Measurements from ENCODE around the gene NOL12.
"Not testable (repeated sequence)": the region's sequence is repeated elsewhere in the genome, so short reads cannot be mapped to it uniquely, and the experiment has no call there.

NOL12 gene

DNA sequence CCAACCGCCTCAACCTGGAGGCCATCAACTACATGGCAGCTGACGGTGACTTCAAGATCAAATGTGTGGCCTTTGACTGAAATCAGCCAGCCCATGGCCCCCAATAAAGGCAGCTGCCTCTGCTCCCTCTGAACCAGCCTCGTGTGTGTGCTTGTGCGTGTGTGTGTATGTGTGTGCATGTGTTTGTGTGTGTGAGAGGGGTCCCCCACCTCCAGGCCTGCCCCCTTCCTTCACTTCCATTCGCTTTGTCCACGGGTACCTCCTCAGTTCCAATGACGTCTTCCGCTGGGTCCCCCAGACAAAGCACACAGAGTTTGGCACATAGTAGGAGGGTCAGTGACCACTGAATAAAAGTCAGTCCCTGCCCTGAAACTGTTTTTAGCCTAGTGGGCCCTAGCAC is 6.5 kb upstream of the NOL12 start:
- no peak for DNase-seq (ENCODE audit: low spot score)

DNA sequence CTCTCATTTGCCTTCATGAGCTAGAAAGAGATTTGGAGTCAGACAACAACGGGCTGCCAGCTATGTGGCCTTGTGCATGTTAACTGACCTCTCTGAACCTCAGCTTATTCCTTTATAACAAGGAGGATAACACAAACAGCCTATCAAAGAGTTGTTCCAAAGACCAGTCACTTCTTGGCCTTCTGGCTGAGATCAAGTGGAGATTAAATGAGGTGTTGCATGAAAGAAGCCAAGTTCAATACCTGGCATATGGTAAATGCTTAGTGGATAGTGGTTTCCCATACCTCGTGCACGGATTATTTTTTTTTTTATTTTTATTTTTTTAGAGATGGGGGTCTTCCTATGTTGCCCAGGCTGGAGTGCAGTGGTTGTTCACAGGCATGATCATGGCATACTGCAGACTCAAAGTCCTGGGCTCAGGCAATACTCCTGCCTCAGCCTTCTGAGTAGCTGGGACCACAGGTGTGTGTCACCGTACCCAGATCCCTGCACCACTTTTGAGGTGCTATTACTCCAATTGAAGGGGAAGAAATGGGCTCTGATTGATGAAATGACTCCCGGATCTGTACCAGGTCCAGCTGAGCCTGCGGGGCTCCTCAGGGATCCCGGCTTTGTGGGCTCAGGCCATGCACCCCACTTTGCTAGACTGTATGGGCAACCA is 5.8 kb upstream of the NOL12 start:
- no peak for DNase-seq (ENCODE audit: low spot score)

DNA sequence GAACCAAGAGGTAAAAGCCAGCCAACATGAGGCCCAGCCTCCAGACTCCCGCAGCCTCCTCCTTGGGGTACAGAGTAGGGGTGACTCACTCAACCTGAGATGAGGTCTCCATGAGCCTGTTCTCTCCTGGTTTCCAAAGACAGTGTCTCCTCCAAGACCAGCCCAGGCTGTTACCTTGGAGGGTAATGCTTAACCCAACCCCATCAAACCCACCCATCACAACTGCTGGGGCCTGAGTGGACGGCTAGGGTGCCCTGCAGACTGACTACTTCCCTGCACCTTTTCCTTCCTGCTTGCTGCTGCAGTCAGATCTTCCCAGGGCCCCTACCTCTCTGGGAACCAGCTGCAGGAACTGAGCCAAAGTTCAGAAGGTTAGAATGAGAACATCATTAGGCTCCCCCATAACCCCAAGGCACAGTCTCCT is 5.1 kb upstream of the NOL12 start:
- DNase-seq (ENCODE audit: low spot score), result no peak

DNA sequence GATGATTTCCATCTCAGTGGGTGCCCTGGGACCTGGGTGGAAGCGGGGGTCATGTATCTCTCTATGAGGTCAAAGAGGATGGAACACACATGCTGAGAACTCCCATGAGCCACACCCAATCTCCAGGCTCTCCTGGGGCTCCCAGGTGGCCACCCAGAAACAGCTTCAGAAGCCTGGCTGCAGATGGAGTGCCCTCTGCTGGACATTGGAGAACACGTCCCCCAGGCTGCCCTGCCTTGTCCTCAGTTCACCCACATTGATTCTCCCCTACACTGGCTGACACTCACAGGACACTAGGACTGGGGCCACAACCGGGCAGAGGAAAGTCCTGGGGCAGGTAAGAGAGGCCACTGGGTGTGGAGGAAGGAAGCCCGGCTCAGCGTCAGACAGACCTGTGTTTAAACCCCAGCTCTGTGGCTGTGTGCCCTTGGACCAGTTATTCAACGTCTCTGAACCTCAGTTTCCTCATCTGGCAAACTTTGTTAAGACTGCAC is 4.5 kb upstream of the NOL12 start:
- DNase-seq (ENCODE audit: low spot score), result peak; percentile 76

DNA sequence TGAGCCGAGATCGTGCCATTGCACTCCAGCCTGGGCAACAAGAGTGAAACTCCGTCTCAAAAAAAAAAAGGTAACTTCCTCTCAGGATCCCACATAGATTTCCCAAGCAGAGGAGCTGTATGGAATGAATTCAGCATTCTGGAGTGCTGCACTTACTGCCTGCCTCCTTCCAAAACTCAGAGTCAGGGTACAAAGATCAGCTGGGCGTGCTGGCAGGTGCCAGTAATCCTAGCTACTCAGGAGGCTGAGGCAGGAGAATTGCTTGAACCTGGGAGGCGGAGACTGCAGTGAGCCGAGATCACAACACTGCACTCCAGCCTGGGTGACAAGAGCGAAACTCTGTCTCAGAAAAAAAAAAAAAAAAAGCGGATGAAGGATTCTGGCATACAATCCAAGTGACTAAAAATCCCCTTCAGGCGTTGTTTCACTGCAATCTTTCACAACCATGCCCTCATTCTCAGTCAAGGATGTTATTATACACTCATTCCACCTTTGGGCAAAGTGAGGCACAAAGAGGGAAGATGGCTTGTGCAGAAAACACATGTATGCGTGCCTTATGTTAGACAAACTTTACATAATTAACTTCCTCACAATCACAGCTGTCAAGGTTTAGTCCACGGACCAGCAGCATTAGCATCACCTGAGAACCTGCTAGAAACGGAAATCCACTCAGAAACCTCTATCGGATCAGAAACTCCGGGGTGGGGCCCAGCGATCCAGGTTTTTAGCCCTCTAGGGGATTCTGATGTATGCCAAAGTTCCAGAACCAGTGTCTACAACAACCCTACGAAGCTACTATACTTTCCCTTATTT is 1.1 kb upstream of the NOL12 start:
- DNase-seq (ENCODE audit: low spot score), result no peak

DNA sequence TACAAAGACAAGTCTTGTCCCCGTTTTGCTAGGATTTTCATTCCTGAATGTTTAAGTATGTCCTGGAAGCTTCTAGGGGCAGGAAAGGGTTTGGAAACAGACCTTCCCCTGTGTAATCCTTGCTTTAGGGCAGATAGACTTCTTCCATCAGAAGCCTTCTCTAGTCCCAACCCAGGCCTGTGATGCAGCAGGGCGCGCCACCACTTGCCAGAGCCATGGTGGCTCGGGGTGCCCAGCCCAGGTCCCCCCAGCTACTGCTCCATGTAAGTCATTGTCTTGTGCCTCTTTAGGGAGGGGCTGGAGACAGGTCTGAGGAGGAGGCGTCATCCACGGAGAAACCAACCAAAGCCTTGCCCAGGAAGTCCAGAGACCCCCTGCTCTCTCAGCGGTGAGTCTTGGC is 4.3 kb downstream of the NOL12 start:
- DNase-seq (ENCODE audit: low spot score), result no peak

DNA sequence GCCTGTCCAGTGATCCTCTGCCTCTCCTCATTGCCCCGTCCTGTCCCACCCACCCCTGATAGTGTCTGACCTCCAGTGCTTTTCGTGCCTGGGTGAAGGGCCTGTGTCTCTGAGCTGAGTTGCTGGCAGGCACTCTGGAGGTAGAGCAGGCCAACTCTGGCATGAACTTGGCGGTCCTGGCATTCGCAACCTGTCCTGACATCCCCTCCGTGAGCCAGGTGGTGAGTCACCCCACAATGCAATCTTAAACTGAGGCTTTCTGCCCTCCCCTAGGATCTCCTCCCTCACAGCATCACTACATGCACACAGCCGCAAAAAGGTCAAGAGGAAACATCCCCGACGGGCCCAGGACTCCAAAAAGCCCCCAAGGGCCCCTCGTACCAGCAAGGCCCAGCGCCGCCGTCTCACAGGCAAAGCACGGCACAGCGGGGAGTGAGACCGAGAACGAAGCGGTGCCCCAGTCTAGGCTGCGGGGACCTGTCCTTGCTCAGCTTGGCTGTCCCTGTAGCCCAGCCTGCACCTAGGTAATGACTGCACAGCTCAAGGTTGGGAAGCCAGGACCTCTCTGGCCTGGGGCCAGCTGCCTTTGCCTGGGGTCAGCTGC is 4.9 kb downstream of the NOL12 start:
- no peak for DNase-seq (ENCODE audit: low spot score)

DNA sequence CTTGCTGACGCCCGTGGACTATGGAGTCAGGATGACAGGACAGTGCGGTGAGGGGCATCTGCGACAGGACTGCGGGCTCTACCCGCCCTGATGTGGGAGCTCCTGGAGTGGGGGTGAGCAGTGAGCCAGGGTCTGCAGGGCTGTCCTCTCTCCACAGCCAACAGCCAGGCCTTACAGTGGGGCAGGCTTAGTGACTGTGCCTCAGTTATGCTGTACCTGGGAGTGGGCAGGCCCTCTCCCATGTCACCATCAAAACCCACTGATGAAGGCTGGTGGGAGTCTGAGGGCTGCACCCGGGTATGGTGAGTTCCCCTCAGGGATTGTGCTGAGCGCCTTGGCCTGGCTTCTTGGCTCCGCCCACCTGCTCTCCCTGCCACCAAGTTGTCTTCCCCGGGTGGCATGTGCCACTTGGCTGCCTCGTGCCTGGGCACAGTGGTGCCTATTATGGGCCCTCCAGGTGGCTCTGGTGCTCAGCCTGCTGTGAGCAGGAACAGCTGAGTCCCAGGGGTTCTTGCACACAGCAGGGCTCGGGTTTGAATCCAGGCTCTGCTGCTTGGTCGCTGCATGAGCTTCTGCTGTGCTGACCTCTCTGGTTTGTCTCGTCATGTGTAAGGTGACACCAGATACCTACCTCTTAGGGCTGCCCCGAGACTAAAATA is 6.6 kb downstream of the NOL12 start:
- DNase-seq (ENCODE audit: low spot score), result no peak

DNA sequence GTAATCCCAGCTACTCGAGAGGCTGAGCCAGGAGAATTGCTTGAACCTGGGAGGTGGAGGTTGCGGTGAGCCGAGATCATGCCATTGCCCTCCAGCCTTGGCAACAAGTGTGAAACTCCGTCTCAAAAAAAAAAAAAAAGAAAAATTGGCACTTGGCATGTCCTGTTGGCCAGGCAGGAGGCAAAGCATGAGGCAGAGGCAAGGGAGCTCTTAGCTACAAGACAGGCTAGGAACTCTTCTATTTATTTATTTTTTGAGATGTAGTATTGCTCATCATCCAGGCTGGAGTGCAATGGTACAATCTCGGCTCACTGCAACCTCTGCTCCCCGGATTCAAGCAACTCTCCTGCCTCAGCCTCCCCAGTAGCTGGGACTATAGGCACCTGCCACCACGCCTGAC is 8.0 kb downstream of the NOL12 start:
- DNase-seq (ENCODE audit: low spot score), result not testable (repeated sequence)

DNA sequence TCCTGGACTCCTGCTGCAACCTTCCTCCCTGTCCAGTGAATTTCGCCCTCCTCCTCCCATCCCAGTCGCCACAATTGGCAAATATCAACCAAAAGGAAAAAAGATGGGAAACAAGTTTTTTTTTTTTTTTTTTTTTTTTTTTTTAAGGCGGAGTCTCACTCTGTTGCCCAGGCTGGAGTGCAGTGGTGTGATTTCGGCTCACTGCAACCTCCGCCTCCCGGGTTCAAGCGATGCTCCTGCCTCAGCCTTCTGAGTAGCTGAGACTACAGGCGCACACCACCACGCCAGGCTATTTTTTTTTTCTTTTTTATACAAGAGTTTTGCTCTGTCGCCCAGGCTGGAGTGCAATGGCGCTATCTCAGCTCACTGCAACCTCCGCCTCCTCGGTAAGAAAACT is 10.1 kb downstream of the NOL12 start:
- DNase-seq (ENCODE audit: low spot score), result not testable (repeated sequence)

DNA sequence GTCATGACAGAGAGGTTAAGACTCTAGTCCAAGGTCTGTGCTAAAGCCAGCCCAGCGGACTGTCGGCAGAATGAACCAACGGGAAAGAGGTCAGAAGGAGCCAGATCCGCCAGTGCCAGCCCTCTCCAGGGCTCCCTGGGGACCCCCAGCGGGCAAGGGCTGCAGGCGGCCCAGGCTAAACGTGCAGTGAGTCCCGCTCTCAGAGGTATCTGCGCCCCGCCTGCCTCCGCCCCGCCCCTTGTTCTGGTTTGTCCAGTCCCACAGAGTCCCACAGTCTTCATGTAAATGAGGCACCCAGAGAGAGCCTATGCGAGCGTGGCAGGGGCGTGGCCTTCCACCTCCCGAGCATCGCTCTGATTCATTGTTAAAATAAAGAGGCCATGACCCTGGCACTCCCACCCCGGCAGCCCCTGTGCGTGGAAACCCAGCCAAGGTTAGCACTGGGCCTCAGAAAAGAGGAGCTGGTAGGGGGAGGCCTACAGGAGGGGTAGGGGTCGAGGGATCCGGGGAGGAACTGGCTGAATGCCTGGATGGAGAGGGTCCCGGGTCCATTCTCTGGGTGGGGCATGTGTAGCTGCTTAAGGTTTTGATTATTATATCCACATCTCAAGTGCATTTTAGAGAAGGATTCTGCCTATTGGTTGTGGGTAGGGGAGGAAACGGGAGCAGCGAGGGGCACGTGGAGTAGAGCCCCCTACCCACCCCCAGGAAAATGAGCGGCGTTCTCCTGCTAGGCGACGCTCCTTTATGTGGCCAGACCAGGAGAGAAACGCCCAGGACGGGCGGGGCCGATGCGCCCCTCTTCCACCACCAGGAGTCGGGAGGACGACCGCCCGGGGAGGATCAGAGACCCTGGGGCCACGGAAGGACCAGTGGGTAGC is 10.8 kb downstream of the NOL12 start, which contains the start of gene TRIOBP:
Gene TRIOBP, plus strand, starts transcription at position 392 of the 881 bp plus-strand sequence. CDS start 4,318 bp downstream, outside the sequence.
- peak; percentile 96 for DNase-seq (ENCODE audit: low spot score)

DNA sequence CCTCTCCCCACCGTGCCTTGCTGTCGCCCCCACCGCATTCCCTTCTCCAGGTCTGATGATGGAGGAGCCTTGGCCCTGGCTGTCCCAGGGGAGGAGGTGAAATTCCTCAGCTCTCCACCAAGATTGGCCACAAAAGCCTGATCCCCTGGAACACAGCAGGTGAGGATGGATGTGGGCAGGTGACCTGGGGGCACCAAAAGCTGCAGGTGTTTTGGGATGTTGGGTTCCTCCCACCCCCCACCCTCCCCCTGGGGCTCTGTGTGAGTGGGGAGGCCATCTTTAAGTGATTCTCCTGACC is 11.3 kb downstream of the NOL12 start:
- no peak for DNase-seq (ENCODE audit: low spot score)

DNA sequence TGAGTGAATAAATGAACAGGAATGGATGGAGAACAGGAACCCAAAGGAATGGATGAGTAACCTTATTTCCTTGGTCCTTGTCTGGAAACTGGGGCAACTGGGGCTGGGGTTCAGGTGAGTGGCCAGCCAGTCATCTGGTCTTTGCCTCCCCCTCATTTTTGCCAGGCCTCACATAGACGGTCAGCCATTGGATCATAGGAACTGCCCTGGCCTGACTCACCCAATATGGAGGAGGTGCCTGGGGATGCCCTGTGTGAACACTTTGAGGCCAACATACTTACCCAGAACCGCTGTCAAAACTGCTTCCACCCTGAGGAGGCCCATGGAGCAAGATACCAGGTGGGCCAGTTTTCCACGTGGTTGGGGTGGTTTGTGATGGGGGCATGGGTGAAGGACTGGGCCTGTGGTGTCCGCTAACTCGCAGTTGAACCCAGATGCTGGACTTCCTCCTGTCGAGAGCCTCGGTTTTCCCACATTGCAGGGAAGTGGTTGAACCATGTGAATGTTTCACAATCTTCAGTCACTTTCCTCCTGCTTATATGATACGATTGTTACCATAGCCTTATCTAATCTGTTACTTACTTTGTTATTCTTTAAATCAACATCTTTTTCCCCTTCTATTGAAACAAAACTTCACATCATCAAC is 15.1 kb downstream of the NOL12 start:
- no peak for DNase-seq (ENCODE audit: low spot score)

DNA sequence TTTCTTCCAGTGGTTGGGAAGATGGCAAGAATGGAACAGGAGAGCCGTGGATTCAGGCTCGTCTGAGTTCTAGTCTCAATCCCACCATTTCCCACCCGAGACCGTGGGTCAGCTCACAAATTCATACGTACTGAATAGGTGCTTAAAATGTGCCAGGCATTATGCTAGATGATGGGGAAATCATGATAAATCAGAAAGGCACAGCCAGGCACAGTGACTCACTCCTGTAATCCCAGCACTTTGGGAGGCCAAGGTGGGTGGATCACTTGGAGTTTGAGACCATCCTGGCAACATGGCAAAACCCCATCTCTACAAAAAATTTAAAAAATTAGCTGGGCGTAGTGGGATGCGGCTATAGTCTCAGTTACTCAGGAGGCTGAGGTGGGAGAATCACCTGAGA is 17.8 kb downstream of the NOL12 start:
- no peak for DNase-seq (ENCODE audit: low spot score)

DNA sequence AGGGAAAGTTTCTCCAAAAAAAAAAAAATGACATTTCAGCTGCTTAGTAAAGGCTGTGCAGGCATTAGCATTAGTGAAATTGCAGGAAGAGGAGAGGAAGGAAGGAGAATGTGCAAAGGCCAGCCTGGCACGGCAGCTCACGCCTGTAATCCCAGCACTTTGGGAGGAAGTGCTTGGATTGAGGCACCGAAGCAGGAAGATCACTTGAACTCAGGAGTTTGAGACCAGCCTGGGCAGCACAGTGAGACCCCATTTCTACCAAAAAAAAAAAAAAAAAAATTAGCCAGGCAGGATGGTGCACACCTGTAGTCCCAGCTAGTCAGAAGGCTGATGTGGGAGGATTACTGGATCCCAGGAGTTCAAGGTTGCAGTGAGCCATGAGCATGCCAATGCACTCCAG is 18.5 kb downstream of the NOL12 start:
- no peak for DNase-seq (ENCODE audit: low spot score)

DNA sequence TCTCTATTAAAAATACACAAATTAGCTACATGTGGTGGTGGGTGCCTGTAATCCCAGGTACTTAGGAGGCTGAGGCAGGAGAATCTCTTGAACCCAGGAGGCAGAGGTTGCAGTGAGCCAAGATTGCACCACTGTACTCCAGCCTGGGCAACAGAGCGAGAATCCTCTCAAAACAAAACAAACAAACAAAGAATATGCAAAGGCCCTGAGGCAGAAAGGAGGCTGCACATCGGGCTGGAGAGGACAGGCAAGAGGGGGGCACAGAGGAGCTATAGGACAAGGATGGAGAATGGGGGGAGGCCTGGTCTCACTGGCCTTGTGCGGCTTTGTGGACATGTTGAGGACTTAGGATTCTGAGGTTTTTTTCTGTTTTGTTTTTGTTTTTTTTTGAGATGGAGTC is 19.1 kb downstream of the NOL12 start:
- DNase-seq (ENCODE audit: low spot score), result no peak

DNA sequence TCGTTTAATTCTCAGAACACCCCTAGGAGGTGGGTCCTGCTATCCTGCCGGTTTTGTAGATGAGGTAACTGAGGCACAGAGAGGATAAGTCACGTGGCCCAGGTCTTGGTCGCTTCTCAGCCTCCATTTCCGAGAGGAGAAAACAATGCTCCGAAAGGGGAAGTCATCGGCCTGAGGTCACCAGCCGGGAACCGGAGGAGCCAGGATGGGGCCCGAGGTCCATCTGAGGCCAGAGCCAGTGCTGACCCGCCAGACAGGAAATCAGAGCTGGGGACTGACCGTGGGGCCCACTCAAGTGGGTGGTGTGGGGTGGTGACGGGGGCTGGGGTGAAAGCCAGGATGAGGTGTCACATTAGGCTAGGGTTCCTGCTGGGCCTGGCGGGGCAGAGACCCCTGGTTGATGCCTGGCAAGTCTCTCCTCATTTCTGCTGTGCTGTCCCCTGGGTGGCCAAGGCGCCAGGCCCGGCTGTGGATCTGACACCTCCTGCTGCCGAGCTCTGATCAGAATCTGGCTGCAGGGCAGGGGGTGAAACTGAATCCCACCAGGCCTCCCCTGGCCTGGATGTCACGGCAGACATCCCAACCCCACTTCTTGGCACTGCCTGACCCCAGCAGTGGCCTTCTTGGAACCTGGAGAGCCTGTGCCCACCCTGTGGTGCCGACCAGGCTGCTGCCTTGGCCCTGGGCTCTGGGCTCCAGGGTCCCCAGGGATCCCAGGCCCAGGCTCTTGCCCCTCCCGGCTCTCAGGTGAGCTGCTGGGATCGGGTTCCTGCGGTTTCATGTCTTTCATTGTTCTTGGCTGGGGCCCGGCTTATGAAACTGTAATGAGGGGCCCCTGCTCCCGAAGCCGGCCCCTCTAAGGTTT is 22.7 kb downstream of the NOL12 start:
- DNase-seq (ENCODE audit: low spot score), result no peak

DNA sequence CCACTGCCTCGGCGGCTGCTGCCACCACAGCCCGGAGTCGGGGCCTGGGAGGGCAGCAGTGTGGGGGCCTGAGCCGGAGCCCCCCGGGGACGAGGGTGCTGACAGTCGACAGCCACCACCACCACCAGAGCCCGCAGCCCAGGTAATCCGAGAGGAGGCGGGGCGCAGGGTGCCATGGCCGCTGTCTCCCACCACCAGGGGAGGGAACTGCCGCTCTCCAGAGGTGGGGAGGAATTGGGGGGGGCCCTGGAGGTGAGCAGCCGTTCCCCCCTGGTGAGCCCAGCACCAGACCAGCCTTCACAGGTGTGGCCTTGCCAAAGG is 23.3 kb downstream of the NOL12 start:
- no peak for DNase-seq (ENCODE audit: low spot score)

DNA sequence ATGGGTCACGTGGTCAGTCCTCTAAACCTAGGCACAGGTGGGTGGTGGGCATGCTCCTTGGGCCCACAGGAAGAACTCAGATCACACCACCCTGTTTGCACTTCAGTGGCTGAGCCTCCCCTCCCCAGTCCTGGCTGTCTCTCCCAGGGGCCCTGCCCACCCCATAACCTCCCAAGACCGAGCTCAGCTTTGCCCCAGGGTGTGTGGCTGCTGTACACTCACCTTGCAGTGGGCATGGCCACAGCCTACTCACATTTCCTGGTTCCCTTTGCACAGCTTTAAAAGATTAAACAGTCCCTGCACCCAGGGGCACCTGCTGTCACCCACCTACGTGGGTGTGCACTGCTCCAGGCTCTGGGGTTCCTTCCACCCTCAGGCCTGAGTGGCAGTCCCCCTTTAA is 24.5 kb downstream of the NOL12 start:
- DNase-seq (ENCODE audit: low spot score), result no peak

DNA sequence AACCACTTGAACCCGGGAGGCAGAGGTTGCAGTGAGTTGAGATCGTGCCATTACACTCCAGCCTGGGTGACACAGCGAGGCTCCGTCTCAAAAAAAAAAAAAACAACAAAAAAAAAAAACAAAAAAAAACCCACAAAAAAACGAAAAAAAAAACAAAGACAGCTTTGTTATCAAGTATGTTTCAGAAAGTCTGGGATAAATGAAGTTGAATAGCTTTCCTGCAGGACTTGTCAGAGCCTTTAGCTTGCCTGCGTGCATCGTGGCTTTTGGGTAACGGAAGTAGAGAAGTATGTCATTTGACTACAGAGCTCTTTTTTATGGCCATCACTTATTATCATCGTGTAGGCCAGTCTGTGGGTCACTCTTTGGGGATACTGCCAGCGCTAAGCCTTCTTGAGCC is 25.3 kb downstream of the NOL12 start:
- no peak for DNase-seq (ENCODE audit: low spot score)

Measured in SW480 (cell line).